ENCODE data around the gene NDUFV1. TPM values are rescaled to one million over a fixed set of nuclear protein-coding genes. Genes with fewer than 3 reads are reported as not detected.

NDUFV1 gene
- total RNA-seq, 2 experiments from 2014 or later, result 347 to 356 TPM

DNA sequence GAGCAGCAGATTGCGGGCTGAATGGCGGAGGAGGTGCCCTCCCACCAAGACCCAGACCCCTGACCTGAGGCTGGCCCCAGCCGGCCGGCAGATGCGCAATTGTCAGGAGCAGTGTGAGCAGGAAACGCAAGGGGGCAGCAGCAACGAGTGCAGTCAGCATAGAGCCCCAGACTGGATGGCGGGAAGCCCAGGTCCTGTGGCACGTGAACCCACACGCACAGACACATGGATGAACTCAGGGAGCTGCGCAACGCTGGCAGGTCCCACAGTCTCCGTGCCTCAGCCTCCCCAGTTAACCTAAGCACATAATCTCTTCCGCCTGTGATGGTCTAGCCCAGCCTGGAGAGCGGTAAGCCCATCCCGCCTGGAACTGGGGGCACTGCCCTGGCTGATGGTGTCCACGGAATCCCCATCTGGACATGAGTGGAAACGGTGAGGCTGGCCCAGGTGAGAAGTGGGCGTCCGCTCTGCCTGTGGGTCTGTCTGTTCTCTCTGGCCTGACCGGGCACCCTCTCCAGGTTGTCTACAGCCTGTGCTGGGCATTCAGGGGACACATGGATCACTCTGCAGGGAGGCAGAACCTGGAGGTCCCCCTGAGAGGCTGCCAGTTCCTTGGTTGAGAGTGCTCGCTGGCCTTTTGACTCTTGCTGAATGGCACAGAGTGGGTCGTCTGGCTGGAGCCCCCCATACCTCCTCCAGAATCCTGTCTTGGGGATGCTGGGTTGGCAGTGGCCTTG, 33.5 kb downstream of the NDUFV1 start:
- DNase-seq, result peak; percentile 69
- no peaks in the 10 kb centered on the region for H3K4me1 Mint-ChIP-seq (ENCODE audit: low read depth)
- CTCF ChIA-PET, result interaction anchor here (0.9 to 1.5 kb wide), 4 partner anchors 8 to 72 kb away, joined by 3 to 5 read pairs (median 4); partner anchors contain the start of gene NUDT8
- no peaks in the 10 kb centered on the region for H3K9me3 Mint-ChIP-seq
- intact Hi-C loops (cut with micrococcal nuclease), result loop anchor here (5.0 kb wide), 1 partner anchor 152 kb away; no protein-coding TSS in a partner anchor
- no peak overlapping the region for H3K27ac Mint-ChIP-seq
- no peaks in the 10 kb centered on the region for H3K36me3 Mint-ChIP-seq (ENCODE audit: low read depth)
- no peaks in the 10 kb centered on the region for H3K27me3 Mint-ChIP-seq (ENCODE audit: low read depth)
- H3K4me3 Mint-ChIP-seq, result no peak overlapping the region

DNA sequence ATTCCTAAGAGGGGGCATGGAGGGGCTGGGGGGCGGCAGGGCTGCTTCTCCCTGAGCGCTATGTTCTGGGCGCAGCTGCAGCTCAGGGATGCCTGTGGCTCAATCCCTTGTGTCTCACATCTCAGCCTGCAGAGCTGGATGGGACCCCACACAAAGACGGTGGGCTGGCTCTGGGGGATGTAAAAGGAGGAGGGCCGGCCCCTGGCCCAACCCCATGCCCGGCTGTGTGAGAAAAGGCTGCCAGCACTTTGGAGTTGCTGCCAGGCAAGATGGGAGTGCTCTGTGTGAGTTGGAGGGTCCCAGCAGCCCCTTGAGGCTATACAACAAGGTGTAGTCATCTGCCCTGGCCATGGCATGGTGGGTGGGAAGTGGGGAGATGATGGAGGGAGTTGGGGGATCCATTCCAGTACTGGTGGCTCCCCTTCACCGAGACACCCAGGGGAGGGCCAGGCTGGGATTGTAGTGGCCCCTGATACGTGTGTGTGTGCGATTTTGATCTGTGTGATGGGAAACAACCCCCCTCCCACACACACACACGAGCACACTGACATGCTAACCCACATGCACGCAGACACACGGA, 34.1 kb downstream of the NDUFV1 start:
- intact Hi-C loops (cut with micrococcal nuclease), result loop anchor here (5.0 kb wide), 1 partner anchor 151 kb away; no protein-coding TSS in a partner anchor
- CTCF ChIA-PET, result interaction anchor here (0.9 to 1.5 kb wide), 2 partner anchors 17 to 73 kb away, joined by 3 read pairs; no protein-coding TSS in a partner anchor
- Mint-ChIP-seq H3K4me3 (no peak overlapping the region), H3K4me1 (ENCODE audit: low read depth) (peaks cover under 1% of the 10 kb centered on the region), H3K36me3 (ENCODE audit: low read depth) (no peaks in the 10 kb centered on the region), H3K9me3 (no peaks in the 10 kb centered on the region), H3K27me3 (ENCODE audit: low read depth) (no peaks in the 10 kb centered on the region), H3K27ac (no peak overlapping the region)
- DNase-seq, result no peak

DNA sequence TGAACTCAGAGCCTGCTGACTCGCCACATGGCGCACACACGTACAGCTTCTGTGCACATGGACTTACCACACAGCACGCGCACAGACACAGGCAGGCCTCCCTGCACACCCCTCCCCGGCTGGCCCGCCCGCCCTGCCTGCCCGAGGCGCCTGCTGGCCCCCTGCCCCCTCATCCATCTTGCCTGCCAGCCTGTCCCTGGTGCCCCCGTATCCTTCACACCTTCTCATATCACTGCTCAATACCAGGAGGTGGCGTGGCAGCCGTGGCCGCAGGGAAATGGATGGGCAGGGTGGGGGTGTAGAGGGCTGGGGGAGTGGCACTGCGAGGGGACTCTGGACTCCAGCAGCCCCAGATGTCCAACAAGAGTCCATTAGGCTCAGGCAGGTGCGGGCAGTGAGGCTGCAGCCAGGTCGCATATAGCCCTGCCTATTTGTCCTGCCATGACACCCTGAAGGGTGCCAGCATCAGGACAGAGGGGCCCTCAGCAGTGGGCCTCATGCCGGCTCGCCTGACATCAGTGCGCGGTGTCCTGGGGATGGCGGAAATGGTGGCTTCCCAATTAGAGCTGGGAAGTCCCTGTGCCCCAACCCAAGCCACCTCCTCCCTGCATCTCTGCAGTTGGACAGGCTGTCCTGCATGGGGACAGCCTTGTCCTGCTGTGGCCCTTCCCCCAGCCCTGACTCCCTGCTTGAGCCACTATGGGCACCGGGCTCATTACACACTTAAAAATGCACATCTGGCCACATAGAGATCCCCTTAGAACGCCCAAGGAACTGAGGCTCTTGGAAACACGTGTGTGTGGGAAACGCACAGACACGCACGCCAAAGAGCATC, 34.8 kb downstream of the NDUFV1 start:
- Mint-ChIP-seq H3K4me3 (no peak overlapping the region), H3K27me3 (ENCODE audit: low read depth) (peaks cover 2% of the 10 kb centered on the region), H3K4me1 (ENCODE audit: low read depth) (peaks cover 7% of the 10 kb centered on the region), H3K27ac (no peak overlapping the region), H3K36me3 (ENCODE audit: low read depth) (no peaks in the 10 kb centered on the region), H3K9me3 (no peaks in the 10 kb centered on the region)
- CTCF ChIA-PET, result no interaction called here
- intact Hi-C loops (cut with micrococcal nuclease), result loop anchor here (5.0 kb wide), 1 partner anchor 151 kb away; no protein-coding TSS in a partner anchor
- no peak for DNase-seq

DNA sequence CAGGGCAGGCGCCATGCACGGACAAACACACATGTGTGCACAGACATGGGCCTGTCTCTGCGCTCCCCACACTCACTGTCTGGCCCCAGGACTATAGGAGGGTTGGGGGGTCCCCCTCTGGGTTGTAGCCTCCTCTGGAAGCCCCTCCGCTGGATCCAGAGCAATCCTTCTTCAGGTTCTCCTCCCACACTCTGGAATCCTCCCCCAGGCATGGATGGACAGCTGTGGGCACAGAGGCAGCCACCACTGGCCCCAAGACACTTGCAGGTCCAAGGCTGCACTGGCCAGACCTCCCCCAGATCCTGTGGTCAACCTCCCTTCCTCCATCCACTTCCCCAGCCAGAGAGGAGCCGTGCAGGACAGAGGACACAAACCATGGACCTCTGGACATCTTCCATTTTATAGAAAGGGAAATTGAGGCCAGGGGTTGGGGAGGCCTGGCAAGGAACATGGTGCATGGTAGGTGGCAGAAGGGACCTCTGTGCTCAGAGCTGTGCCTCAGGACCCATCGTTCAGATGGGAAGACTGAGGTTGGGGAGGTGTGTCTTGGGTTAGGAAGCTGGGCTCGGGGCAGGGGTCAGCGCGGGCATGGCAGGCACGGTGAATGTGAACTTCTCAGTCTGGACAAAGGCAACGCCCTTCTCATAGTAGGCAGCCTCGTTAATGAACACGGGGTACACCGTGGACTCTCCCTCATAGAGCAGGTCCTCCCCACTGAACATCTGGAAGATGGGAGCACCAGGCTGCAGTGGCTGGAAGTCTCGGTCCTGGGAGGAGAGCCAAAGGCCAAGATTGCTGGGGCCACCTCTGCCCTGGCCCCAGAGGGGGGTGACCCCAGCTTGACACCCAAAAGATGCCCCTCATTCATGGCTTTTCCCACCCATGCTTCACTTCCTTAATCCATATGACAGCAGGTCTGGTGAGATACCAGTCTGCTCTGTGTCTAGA, 35.7 kb downstream of the NDUFV1 start:
- Mint-ChIP-seq H3K27ac (no peak overlapping the region), H3K27me3 (ENCODE audit: low read depth) (peaks cover 2% of the 10 kb centered on the region), H3K9me3 (no peaks in the 10 kb centered on the region), H3K4me3 (no peak overlapping the region), H3K36me3 (ENCODE audit: low read depth) (no peaks in the 10 kb centered on the region), H3K4me1 (ENCODE audit: low read depth) (peaks cover 15% of the 10 kb centered on the region)
- intact Hi-C loops (cut with micrococcal nuclease), result loop anchor here (5.0 kb wide), 1 partner anchor 150 kb away; no protein-coding TSS in a partner anchor
- DNase-seq, result no peak
- CTCF ChIA-PET, result interaction anchor here (0.6 to 1.5 kb wide), 3 partner anchors 13 to 44 kb away, joined by 3 read pairs; no protein-coding TSS in a partner anchor

DNA sequence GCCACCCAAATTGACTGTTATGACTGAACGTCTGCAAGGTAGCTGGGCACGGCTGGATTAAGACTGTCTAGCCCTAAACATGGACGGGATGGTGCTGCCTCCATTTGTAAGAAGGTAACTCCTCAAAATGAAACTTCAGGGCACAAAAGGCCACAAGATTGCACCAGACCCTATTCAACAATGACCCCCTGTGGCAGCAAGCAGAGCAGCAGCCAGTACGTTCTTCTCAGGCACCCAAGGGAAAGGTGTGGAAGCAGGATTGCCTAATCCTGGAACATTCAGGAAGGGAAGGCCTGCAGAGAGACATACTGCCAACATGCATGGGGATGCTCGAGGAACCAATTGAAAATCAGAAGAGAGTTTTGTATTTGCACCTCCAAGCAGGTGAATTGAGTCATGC, 37.3 kb downstream of the NDUFV1 start:
- CTCF ChIA-PET, result interaction anchor here (0.5 kb wide), 1 partner anchor 185 kb away, joined by 5 read pairs; no protein-coding TSS in a partner anchor
- peaks cover 2% of the 10 kb centered on the region for H3K27me3 Mint-ChIP-seq (ENCODE audit: low read depth)
- intact Hi-C loops (cut with micrococcal nuclease), result loop anchor here (5.0 kb wide), 1 partner anchor 148 kb away; no protein-coding TSS in a partner anchor
- no peak overlapping the region for H3K27ac Mint-ChIP-seq
- H3K4me1 Mint-ChIP-seq (ENCODE audit: low read depth), result peaks cover 21% of the 10 kb centered on the region
- no peaks in the 10 kb centered on the region for H3K36me3 Mint-ChIP-seq (ENCODE audit: low read depth)
- no peak overlapping the region for H3K4me3 Mint-ChIP-seq
- H3K9me3 Mint-ChIP-seq, result no peaks in the 10 kb centered on the region
- DNase-seq, result no peak

DNA sequence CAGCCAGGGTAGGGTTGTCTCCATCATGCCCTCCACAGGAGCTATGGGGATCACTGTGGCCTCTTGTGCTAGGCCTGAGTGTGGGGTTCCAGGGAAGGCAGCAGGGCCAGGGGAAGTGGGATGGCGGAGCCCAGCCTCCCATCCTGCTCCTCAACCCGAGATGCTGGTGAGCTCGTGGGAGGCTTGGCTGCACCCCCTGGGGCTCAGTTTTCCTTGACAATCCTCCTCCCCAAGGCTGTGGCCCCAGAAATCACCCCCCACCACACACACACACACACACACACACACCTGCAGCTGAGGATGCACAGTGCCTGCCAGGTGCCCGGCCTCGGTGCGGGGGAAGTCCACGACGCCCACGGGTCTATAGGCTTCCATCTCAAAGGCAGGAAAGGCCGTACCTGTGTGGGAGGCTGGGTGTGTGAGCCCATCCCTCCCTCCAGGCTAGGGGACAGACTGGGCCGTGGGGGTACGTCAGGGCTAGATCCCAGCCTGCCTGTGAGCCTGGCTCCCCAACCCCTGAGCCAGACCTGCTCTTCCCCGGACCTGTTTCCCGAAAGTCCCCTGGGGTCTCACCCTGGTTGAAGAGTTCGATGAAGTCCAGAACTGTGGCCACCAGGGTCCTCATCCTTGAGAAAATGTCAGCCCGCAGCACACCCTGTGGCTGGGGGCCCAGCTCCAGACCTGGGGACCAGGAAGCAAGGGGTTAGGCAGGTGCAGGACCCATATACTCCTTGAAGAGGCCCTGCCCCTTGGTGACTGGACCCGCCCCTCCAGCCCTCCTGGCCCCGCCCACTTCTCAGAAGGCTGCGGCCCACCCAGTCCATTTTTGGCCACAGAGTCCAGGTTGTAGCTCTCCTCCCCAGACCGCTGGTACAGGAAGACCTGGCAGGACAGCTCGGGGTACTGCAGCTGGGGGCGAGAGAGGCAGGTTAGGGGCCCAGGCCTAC, 38.0 kb downstream of the NDUFV1 start:
- CTCF ChIA-PET, result interaction anchor here (0.5 to 1.8 kb wide), 3 partner anchors 15 to 237 kb away, joined by 3 to 7 read pairs (median 5); partner anchors contain the start of gene NUDT8
- intact Hi-C loops (cut with micrococcal nuclease), result loop anchor here (5.0 kb wide), 2 partner anchors 83 to 148 kb away; no protein-coding TSS in a partner anchor
- no peak overlapping the region for H3K4me3 Mint-ChIP-seq
- no peak overlapping the region for H3K27ac Mint-ChIP-seq
- no peak for DNase-seq
- no peaks in the 10 kb centered on the region for H3K9me3 Mint-ChIP-seq
- peaks cover 2% of the 10 kb centered on the region for H3K27me3 Mint-ChIP-seq (ENCODE audit: low read depth)
- no peaks in the 10 kb centered on the region for H3K36me3 Mint-ChIP-seq (ENCODE audit: low read depth)
- peaks cover 25% of the 10 kb centered on the region for H3K4me1 Mint-ChIP-seq (ENCODE audit: low read depth)

DNA sequence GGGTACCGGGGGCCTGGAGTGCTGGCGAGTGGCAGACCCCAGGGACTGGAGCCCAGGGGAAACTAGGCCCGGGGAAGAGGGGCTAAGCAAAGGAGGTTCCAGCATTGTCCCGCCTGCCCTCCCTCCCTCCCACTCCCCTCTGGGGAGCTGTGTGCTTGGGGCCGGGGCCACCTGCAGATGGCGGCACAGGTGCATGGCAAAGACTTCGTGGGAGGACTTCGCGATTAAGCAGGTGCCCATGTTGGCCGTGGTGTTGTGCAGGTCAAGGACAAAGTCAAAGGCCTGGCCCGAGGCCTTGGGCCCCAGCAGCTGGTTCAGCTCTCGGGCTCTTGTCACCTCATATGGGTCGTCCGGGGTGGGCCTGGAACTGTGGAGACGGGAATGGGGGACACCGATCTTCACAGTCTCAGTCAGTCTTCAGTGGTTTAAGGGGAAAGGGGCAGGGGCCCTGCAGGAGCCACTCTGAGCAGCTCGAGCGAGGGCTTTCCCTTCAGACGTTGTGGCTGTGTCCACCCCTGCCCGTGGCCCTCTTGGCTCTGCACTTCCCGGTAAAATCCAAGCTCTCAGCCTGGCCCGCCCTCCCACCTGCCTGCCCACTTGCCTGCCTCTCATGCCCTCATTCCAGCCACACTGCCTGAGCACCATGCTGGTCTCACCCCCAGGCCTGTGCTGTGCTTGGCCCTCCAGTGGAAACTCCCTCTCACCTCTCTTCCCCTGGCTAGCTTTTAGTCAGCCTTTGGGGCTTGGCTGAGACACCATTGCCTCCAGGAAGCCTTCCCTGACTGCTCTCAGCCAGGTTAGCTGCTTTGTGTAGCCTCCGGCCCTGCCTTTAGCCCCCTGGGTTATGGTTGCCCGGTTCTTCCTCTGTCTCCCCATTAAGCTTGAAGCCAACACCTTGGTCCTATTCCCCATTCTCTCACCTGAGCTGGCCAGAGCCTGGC, 39.1 kb downstream of the NDUFV1 start:
- peaks cover 2% of the 10 kb centered on the region for H3K27me3 Mint-ChIP-seq (ENCODE audit: low read depth)
- H3K4me3 Mint-ChIP-seq, result no peak overlapping the region
- intact Hi-C loops (cut with micrococcal nuclease), result loop anchor here (5.0 kb wide), 1 partner anchor 82 kb away; no protein-coding TSS in a partner anchor
- no peaks in the 10 kb centered on the region for H3K36me3 Mint-ChIP-seq (ENCODE audit: low read depth)
- no peak for DNase-seq
- CTCF ChIA-PET, result interaction anchor here (0.8 to 1.8 kb wide), 7 partner anchors 9 to 238 kb away, joined by 3 to 7 read pairs (median 3); partner anchors contain the start of gene NUDT8
- no peaks in the 10 kb centered on the region for H3K9me3 Mint-ChIP-seq
- no peak overlapping the region for H3K27ac Mint-ChIP-seq
- H3K4me1 Mint-ChIP-seq (ENCODE audit: low read depth), result peaks cover 32% of the 10 kb centered on the region

DNA sequence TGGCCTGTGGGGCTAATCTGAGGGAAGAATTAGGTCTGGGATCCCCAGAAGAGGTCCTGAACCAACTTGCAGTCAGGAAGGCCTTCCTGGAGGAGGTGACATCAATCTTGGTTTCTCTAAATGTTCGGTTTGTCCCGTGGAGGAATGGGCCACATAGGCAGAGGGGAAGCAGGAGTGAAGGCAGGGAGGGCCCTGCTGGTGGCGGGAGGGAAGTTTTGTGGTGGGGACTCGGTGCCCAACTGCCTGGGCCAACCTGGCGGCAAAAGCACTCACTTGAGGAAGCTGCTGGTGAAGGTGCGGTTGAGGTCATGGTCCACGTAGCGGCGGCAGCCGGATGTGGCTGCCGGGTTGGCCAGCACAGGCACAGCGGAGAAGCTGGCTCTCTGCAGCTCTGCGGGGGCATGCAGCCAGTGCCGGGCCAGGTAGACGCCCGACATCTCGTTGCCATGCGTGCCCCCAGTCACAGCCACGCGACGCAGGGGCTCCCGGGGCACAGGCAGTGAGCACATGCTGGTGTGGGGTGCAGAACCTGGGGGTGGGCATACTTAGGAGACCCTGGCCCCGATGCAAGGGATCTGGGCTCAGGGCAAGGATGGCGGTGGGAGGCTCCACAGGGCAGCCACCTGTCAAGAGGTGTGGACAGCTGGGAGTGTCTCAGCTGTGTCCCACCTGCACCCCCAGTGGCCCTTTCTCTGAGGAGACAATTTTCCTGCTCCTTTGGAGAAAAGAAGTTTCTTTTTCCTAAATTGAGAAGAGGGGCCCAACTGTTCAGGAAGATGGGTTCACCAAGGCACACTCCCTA, 40.0 kb downstream of the NDUFV1 start:
- no peak overlapping the region for H3K4me3 Mint-ChIP-seq
- H3K4me1 Mint-ChIP-seq (ENCODE audit: low read depth), result peaks cover 32% of the 10 kb centered on the region
- no peak overlapping the region for H3K27ac Mint-ChIP-seq
- CTCF ChIA-PET, result interaction anchor here (0.8 to 1.8 kb wide), 7 partner anchors 8 to 211 kb away, joined by 3 to 7 read pairs (median 3); partner anchors contain the start of gene NUDT8
- H3K27me3 Mint-ChIP-seq (ENCODE audit: low read depth), result peaks cover 2% of the 10 kb centered on the region
- intact Hi-C loops (cut with micrococcal nuclease), result loop anchor here (5.0 kb wide), 1 partner anchor 81 kb away; no protein-coding TSS in a partner anchor
- H3K36me3 Mint-ChIP-seq (ENCODE audit: low read depth), result no peaks in the 10 kb centered on the region
- DNase-seq, result peak; percentile 60
- no peaks in the 10 kb centered on the region for H3K9me3 Mint-ChIP-seq

DNA sequence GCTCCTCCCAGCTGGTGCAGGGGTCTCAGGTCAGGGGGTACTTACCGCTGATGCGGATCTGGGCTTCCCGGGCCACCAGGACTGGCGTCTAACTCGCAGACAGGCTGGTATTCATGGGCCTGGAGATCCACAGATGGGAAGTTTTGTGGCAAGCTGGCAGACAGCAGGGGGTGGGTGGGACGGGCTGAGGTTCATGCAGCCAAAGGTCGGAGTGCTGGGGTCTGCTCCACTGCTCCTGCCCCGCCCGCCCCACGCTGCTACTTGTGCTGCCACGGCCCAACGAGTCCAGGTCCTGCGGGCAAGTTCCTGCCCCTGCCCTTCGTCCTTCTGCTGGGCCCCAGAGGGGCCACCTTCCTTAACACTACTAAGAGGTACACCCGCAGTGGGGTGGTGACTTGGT, 40.7 kb downstream of the NDUFV1 start:
- intact Hi-C loops (cut with micrococcal nuclease), result loop anchor here (5.0 kb wide), 1 partner anchor 80 kb away; no protein-coding TSS in a partner anchor
- Mint-ChIP-seq H3K27me3 (ENCODE audit: low read depth) (peaks cover 2% of the 10 kb centered on the region), H3K4me1 (ENCODE audit: low read depth) (peaks cover 32% of the 10 kb centered on the region), H3K36me3 (ENCODE audit: low read depth) (no peaks in the 10 kb centered on the region), H3K9me3 (no peaks in the 10 kb centered on the region), H3K4me3 (no peak overlapping the region), H3K27ac (no peak overlapping the region)
- CTCF ChIA-PET, result interaction anchor here (0.7 to 1.9 kb wide), 3 partner anchors 11 to 302 kb away, joined by 3 to 12 read pairs (median 3); no protein-coding TSS in a partner anchor
- no peak for DNase-seq

All from activated naive CD4-positive, alpha-beta T cell treated with anti-CD3 and anti-CD28 coated beads for 36 hours (primary cell).